G401.6 (cell line): Measurements from ENCODE around the gene RGL3.
"Not testable (repeated sequence)": the region's sequence is repeated elsewhere in the genome, so short reads cannot be mapped to it uniquely, and the experiment has no call there.

Experiments used
- FAIRE-seq: peaks from 2 replicates; lab custom pipeline; 2012; peaks lifted over from hg19 to GRCh38; lab: Jason Lieb, UNC

RGL3 gene, protein sequence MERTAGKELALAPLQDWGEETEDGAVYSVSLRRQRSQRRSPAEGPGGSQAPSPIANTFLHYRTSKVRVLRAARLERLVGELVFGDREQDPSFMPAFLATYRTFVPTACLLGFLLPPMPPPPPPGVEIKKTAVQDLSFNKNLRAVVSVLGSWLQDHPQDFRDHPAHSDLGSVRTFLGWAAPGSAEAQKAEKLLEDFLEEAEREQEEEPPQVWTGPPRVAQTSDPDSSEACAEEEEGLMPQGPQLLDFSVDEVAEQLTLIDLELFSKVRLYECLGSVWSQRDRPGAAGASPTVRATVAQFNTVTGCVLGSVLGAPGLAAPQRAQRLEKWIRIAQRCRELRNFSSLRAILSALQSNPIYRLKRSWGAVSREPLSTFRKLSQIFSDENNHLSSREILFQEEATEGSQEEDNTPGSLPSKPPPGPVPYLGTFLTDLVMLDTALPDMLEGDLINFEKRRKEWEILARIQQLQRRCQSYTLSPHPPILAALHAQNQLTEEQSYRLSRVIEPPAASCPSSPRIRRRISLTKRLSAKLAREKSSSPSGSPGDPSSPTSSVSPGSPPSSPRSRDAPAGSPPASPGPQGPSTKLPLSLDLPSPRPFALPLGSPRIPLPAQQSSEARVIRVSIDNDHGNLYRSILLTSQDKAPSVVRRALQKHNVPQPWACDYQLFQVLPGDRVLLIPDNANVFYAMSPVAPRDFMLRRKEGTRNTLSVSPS

DNA sequence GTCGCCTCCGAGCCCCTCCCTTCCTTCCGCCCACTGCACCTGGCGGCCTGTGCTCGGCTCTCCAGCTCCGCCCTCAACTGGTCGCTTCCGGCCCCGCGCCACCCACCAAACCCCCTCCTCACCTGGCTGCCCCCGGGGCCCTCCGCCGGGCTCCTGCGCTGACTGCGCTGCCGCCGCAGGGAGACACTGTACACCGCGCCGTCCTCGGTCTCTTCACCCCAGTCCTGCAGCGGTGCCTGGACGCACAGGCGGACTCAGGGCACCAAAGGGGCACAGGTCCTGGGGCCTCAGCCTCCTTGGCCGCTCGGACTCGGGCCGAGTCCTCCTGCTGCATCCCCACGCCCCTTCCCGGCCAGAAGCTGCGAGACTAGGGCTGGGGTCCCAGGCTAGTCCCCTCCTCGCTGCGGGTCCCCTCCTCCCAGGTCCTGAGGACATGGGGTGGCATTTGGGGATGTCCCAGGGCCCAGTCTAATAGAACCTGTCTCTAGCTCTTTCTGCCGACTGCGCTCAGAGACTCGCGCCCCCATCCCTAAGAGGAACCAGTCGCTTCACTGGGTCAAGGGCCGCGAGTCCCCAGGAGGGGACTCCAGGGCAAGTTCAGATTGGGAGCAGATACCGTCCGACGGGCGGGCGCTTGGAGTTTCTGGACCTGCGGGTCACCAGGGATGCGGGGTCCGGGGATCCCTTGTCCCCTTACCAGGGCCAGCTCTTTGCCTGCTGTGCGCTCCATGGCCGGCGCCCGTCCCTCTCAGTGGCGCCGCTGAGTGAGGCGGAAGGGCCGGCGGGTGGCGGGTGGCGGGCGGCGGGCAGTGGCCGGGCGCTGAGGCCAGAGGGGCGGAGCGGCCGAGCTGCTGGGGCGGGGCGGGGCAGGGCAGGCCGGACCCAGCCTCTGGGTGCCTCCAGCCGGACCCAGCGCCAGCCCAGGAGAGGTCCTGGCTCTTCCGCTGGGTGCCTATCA lies at the start of gene RGL3:
Gene RGL3, minus strand, starts transcription at position 766 of the 958 bp plus-strand sequence. Its CDS starts 36 bp downstream, at position 730.
- no peak for FAIRE-seq

DNA sequence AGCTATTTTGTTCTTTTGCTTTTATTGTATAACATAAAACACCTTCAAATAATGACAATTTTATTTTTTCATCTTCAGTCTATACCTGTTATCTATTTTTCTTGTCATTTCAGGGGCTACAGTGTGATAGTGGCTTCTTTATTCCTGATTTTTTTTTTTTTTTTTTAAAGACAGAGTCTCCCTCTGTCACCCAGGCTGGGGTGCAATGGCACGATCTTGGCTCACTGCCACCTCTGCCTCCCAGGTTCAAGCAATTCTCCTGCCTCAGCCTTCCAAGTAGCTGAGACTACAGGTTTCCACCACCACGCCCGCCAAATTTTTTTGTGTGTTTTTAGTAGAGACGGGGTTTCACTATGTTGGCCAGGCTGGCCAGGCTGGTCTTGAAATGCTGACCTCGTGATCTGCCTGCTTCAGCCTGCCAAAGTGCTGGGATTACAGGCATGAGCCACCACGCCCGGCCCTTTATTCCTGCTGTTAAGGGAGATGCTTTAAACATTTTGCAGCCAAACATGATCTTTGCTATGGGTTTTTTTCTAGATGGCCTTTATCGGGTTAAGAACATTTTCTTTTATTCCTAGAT lies 49.2 kb upstream of the RGL3 start:
- FAIRE-seq: not testable (repeated sequence)

DNA sequence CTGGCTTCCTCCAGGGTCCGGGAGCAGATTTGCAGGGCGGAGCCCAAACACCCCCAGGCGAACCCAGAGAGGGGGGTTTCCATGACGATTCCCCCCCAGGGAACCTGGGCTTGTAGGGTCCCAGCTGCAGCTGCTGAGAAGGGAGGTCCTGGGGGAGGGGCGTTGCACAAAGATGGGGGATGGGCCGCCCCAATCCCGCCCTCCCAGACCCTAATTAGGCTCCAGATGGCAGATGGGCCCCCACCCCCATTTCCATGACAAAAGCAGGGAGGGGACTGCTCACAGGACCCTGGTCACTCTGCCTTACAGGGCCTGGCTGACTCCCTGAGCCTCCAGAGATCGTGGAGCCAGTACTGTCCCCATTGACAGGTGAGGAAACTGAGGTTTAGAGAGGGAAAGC lies 46.5 kb upstream of the RGL3 start:
- FAIRE-seq: no peak

DNA sequence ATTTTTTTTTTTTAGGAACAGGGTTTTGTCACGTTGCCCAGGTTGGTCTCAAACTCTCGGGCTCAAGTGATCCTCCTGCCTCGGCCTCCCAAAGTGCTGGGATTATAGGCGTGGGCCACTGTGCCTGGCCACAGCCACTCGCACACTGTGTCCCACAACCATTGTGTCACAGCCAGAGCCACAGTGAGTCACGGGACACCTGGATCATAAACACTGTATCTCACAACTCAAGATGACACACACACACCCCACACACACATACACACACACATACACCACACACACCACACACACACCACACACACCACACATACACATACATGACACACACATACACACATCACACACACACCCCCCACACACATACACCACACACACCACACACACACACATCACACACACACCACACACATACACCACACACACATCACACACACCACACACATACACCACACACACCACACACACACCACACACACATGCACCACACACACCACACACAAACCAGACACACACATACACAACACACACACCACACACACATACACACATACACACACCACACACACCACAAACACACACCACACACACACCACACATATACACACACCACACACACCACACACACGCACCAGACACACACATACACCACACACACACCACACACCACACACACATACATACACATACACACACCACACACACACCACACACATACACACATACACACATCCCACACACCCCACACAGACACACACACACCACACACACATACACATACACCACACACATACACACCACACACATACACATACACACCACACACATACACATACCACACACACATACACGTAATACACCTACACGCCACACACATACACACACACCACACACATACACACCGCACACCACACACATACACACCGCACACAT lies 45.5 kb upstream of the RGL3 start:
- no peak for FAIRE-seq

DNA sequence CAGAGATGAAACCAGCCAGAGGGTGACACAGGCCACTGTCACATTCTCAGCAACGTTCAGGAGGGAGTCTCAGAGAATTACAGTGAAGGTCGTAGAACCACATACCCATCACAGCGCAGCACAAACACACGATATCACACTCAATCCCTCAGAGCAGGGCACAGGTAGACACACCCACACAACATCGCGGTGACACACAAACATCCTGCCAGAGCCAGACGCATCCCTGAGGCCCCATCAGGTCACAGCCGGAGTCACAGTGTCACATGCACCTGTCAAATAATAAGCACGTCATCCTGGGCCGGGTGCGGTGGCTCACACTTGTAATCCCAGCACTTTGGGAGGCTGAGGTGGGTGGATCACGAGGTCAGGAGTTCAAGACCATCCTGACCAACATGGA lies 44.3 kb upstream of the RGL3 start:
- no peak for FAIRE-seq

DNA sequence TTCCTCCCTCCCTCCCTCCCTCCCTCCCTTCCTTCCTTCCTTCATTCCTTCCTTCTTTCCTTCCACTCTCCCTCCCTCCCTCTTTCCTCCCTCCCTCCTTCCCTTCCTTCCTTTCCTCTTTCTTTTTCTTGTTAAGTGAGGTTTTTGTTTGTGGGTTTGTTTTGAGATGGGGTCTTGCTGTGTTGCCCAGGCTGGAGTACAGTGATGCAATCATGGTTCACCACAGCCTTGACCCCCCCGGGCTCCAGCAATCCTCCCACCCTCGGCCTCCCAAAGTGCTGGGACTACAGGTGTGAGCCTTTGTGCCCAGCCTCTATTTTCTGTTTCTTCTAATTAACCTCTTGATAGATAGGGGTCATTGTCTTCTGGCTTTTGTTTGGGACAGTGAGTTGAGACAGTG lies 42.3 kb upstream of the RGL3 start:
- no peak for FAIRE-seq

DNA sequence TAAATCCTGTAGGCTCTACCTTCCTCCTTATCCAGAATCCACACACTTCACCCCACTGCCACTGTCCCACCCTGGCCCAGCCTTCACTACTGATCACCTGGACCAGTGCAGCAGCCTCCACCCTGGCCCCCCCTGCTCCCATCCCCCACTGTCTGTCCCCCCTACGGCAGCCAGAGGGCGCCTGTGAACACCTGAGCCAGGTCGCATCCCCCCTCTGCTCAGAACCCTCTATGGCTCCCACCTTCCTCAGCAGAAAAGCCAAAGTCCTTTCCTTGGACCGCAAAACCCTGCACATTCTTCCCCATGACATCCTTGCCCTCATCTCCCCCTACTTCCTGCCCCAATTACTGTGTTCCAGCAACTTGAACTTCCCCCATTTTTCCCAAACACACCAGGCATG lies 41.1 kb upstream of the RGL3 start:
- FAIRE-seq: no peak

DNA sequence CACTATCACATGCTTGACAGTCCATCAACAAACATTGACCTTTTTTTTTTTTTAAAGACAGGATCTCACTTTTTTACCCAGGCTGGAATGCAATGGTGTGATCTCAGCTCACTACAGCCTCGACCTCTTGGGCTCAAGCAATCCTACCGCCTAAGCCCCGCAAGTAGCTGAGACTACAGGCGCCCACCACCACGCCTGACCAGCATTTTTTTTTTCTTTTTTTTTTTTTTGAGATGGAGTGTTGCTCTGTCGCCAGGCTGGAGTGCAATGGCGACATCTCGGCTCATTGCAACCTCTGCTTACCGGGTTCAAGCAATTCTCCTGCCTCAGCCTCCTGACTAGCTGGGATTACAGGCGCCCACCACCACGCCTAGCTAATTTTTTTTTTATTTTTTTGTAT lies 39.8 kb upstream of the RGL3 start:
- FAIRE-seq: not testable (repeated sequence)

DNA sequence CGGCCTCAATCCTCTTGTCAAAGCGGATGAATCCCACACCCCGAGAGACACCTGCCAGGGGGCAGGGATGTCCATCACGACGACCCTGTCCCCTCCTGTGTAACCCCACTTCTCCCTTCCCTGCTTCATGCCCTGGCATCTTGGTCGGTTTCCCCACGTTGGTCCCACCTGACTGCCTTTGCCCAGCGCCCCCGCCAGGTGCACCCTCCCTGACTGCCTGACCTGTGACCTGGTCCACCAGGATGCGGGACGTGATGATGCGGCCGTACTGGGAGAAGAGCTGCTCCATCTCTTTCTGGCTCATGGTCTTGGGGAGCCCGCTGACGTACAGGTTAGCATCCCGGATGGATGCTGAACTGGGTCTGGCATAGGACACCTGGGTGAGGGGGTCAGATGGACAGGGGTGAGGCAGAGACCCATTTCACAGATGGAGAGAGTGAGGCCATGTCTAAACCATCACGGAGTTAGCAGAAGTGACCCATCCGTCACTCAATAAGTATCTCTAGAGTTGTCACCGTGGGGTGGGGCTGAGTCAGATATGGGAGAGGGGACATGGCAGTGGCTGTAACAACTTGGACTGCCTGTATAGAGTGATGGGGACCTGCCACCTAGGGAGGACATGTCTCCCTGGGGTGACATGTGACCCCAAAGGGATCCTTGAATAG lies 39.3 kb upstream of the RGL3 start:
- FAIRE-seq: no peak

DNA sequence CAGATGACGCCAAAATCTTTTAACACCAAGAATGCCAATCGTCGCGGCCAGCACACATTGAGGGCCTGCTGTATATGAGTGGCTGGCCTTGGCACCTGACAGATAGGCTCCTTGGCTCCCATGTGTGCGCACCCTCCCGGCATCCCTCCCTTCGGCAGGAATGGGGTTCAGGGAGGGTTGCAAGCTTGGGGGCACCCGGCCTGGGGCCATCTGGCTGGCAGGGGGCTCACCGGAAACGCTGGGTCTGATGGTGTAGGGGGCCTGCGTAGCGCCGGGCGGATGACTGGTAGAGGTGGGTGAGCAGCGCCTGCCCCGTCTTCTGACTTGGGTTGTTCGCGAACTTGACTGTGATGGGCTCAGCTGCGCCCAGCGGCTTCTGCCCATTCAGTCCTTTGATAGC lies 38.7 kb upstream of the RGL3 start:
- no peak for FAIRE-seq

DNA sequence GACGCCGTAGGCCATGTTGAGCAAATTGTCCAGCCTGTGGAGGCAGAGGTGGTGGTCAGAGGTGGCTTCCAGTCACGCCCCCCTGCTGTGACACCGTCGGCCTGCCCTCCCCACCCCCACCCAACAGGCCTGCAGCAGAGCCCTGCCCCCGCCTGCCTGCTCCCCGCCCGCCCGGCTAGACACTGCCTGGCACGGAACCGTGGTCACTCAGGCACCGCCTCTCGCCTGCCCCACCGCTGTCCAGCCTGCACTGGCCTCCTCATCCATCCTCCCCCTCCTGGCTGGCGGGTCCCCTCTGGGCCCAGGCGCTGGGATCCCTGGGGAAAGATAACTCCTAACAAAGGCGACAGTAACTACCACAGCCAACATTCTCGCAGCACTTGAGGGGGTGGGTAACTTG lies 38.0 kb upstream of the RGL3 start:
- FAIRE-seq: no peak

DNA sequence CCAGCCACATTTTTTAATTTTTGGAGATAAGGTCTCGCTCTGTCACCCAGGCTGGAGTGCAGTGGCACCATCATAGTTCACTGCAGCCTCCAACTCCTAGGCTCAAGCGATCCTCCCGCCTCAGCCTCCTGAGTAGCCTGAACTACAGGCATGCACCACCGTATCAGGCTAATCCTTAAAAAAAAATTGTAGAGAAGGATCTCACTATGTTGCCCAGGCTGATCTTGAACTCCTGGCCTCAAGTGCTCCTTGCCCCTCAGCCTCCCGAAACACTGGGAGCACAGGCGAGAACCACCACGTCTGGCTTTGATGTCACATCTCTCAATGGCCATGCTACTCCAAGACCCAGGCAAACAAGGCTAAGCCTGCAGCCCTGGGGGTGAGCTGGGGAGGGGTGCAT lies 37.5 kb upstream of the RGL3 start:
- FAIRE-seq: no peak

DNA sequence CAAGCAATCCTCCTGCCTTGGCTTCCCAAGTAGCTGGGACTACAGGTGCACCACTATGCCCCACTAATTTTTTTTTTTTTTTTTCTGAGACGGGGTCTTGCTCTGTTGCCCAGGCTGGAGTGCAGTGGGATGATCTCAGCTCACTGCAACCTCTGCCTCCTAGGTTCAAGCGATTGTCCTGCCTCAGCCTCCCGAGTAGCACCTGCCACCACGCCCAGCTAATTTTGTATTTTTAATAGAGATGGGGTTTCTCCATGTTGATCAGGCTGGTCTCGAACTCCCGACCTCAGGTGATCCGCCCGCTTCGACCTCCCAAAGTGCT lies 36.1 kb upstream of the RGL3 start:
- not testable (repeated sequence) for FAIRE-seq

DNA sequence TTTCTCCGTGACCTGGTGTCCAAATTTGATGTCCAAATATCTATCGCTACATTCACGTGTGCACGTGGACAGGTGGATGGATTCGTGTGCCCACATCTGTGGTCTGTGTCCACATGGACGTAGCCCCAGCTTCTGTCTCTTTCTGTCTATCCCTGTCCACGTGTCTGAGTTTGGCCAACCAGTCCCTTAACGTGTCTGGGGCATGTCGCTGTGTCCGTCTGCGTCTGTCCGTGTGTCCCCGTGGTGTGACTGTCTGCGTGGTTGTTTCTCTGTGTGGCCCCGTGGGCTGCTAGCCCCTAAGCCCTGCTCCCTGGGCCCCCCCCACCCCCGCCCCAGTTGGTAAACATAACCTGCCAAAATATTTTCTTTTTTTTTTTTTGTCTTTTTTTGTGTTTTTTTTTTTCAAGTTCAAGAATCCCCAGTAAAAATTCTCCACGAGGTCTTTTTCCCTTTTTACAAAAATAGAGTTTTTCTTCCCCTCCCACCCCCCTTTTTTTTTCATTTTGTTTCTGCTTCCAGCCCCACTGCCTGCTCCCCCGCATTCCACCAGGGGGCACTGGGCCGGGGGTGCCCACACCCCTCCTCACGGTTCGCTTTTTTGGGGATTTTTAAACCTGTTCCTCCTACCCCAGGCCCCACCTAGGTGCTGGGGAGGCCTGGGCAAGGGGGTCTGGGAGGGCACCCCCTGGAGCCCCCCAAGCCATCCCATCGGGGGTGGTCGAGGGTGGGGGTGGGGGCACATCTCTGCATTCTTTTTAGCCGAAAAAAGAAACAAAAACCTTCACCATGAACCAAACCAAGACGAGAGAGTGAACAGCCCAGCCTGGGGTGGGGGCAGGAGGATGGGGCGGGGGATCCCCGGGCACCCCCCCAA lies 34.6 kb upstream of the RGL3 start:
- FAIRE-seq: no peak

DNA sequence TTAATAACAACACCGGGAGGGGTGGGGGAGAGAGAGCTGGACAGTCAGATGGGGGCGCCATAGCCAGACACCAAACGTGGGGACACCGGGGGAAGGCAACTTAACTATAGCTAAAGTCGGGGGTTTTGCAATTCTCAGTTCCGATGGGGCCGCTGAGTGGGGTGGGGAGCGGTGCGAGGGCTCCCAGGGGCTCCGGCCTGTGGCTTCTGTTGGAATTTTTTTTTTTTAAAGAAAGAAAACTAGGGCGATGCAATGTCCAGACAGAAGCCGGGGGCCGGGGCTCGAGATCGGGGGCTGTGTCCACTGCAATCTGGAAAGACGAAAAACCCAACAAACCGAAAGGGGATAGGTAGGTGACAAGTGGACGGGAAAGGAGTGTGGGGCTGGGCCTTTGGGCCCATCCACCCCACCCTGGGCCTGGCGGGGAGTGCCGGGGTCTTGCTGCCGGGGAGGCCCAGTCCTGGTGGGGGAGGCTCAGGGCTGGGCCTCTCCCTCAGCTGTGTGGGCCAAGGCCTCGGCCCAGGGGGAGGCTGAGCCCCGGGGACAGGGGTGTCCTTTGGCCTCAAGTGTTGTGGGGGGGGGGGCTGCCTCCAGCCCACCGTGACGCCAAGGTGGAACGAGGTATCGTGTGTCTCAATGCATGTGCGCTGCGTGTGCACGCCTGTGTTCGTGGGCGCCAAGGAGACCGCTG lies 33.7 kb upstream of the RGL3 start:
- FAIRE-seq: no peak

DNA sequence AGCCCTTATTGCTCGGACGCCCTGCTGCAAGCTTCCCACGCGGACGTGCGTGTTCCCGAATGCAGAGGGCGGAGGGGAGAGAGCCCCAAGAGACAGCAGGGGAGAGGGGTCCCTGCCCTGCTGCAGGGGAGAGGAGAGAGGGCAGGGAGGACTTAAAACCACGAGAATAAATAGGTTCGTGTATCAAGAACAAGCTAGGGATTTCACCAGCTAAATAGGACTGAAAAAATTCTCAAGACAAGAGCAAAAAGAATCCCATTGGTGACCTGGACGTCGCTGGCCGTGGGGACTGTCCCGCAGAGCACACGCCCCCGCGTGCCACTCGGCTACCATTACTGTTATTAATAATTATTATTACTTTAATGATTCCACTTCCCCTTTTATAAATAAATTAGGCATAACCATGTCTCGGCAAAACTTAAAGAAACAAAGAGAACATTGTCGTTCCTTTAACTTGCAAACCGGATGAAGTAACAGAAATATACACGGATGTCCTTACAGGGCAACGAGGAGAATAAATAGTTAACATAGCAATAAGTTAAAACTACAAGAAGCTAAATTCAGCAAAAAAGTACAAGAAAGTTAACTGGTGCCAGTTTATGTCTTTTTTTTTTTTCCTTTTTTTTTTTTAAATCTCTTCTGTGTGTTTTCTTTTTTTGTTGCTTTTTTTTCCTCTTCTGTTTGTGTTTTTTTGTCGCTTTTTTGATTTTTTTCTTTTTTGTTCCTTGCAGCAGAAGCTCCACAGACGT lies 32.9 kb upstream of the RGL3 start:
- peak; percentile 87 for FAIRE-seq

DNA sequence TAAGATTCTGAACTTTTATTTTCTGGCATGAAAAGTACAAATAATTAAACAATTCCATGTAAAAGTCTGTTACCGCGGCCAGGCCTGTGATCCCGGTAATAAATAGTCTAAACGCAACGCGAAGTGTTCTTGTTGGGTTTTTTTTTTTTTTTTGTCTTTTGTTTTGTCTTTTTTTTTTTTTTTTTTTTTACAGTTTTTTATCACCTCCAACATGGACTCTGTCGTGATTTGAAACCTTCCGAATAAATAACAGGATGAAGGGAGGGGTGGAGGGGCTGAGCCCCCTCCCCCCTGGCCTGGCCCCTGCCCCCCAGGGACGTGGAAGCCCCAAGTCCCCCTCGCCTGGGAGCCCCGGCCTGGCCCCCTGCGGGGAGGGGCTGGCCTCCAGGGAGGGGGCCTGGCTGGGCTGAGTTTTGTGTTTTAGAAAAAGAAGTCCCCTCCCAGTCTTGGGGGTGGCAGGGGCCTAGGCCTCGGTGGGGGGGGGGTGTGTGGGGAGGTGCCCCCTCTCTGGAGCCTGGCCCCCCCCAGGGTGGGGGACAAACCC lies 32.3 kb upstream of the RGL3 start:
- FAIRE-seq: peak; percentile 84
